Pancreas (tissue), 10 donors: ENCODE measurements around the gene PLA2G4D. TPM values are rescaled to one million over a fixed set of nuclear protein-coding genes. Genes with fewer than 3 reads are reported as not detected.

Experiments
- ATAC-seq, 4 donors: fragments of 200-7000 bp; cut with Tn5 transposase; one replicate each; pipeline versions ENCODE4 v1.8.0 to v1.9.1; 2020; ENCODE audit warnings: mild to moderate bottlenecking in 4 of 4, moderate library complexity in 4 of 4
- DNase-seq, 6 donors: peaks; one replicate each; pipeline ENCODE4 v3.0.0-alpha.2; 2020
- FAIRE-seq: peaks from 2 replicates; lab custom pipeline; 2012; peaks lifted over from hg19 to GRCh38; lab: Jason Lieb, UNC
- H3K27ac ChIP-seq, 4 donors: fragments of 200-600 bp; sonication (generic); 1 replicate in 3 of 4; 2 replicates in 1 of 4; pipeline versions ENCODE4 v1.5.0 to v1.8.0; 2020
- H3K27me3 ChIP-seq, 4 donors: fragments of 200-600 bp; one replicate each; pipeline ENCODE4 v1.8.0; 2021
- H3K36me3 ChIP-seq, 3 donors: fragments of 200-600 bp; sonication (generic) in 1 of 3; one replicate each; pipeline versions ENCODE4 v1.5.0 to v1.8.0; 2020 to 2021
- H3K4me1 ChIP-seq, 3 donors: fragments of 200-600 bp; one replicate each; pipeline ENCODE4 v1.8.0; 2021
- H3K4me3 ChIP-seq, 4 donors: fragments of 200-600 bp; sonication (generic) in 2 of 4; one replicate each; pipeline versions ENCODE4 v1.5.0 to v1.8.0; 2020 to 2021
- H3K9me3 ChIP-seq, 4 donors: fragments of 200-600 bp; one replicate each; pipeline ENCODE4 v1.8.0; 2021
- CTCF ChIP-seq, 4 donors: fragments of 200-600 bp; sonication (generic) in 3 of 4; IDR thresholded peaks; one replicate each; pipeline versions ENCODE4 v1.5.0 to v1.8.0; 2021; ENCODE audit warnings: antibody characterized with exemption in 4 of 4
- WGBS, 2 donors: extraction: QIAGEN DNeasy Blood & Tissue Kit; methylation state at CpG; one replicate each; pipeline ENCODE4 v1.1.7; 2013; 5-methylcytosine and 5-hydroxymethylcytosine counted together
- intact Hi-C, 3 donors: fragments of 100-400 bp; cut with DNase I; formaldehyde crosslinking; loops; one replicate each; pipeline versions ENCODE4 v1.11.1 to v1.14.2; 2022
- polyA plus RNA-seq, 2 donors: library from polyadenylated mRNA; stranded (reverse); fragments of 200-250 nt; gene quantifications; one replicate each; pipeline ENCODE4 v1.2.3, GENCODE V29; 2013
- total RNA-seq, 6 donors: library from RNA; stranded (reverse); fragmentation: NEBNext Ultra II Directional in 4 of 6; extraction: Animal tissue kit (Norgen Biotek cat#: 25700) in 4 of 6; gene quantifications; one replicate each; pipeline versions ENCODE4 v1.2.1 to v1.2.4, GENCODE V29; 2021 to 2023
- donor health status: healthy with polysubstance abuse.
- donor health status: DM: no; HTN: no; CAD: no; lungs with moderate emphysema.
- donor health status: DM: no; HTN: no; CAD: no.
- donor health status: control.
- donor health status: control.
- donor health status: Bipolar disorder and iron deficiency.
- donor health status: DM: yes; HTN: yes; CAD: no.
- donor health status: DM: no; HTN: no; CAD: no.
- donor health status: DM: no; HTN: no; CAD: no.
- donor health status: DM: yes; HTN: yes; CAD: no.

The PLA2G4D gene
- total and polyA plus RNA-seq, 8 donors = 0.04 to 0.31 (median 0.07) TPM; not detected in 4

- no peak overlapping the region for H3K4me3 ChIP-seq
- WGBS, 2 donors = 45 to 49% methylated on average over 11 of the region's 11 CpGs
- FAIRE-seq (no peak), DNase-seq (no peak), ATAC-seq (peak in 3 of 4 donors; percentile 68 to 73 (median 69))
- no peaks in the 10 kb centered on the region for H3K9me3 ChIP-seq
- H3K36me3 ChIP-seq = no peaks in the 10 kb centered on the region
- intact Hi-C loops = loop anchor here in 2 of 3 donors (5.0 to 10.0 kb wide), 3 partner anchors 143 to 1500 kb away; no protein-coding TSS in a partner anchor
- no peaks in the 10 kb centered on the region for H3K4me1 ChIP-seq
- TF ChIP-seq CTCF (IDR thresholded peaks at IDR 0.05) = peak in 3 of 4 donors; percentile 24 to 42 (median 27)
- no peak overlapping the region for H3K27ac ChIP-seq
- no peaks in the 10 kb centered on the region for H3K27me3 ChIP-seq
These were observed 43.3 kb upstream of the PLA2G4D start for GRCh38 chr15:42137461-42138261.

- FAIRE-seq (no peak), ATAC-seq (no peak), DNase-seq (no peak)
- Histone ChIP-seq H3K36me3 (no peaks in the 10 kb centered on the region), H3K27ac (no peak overlapping the region), H3K4me1 (no peaks in the 10 kb centered on the region), H3K27me3 (no peaks in the 10 kb centered on the region), H3K9me3 (no peaks in the 10 kb centered on the region), H3K4me3 (no peak overlapping the region)
- intact Hi-C loops = loop anchor here in 2 of 3 donors (5.0 to 10.0 kb wide), 3 partner anchors 142 to 1499 kb away; no protein-coding TSS in a partner anchor
- no peak for TF ChIP-seq CTCF (IDR thresholded peaks at IDR 0.05)
- WGBS, 2 donors = 70 to 74% methylated on average over 11 of the region's 11 CpGs
These were observed 42.2 kb upstream of the PLA2G4D start for GRCh38 chr15:42136513-42136912.

GRCh38 chr15:42135351-42135750 lies 41.0 kb upstream of the PLA2G4D start:
- no peaks in the 10 kb centered on the region for H3K27me3 ChIP-seq
- H3K27ac ChIP-seq = no peak overlapping the region
- no peak for TF ChIP-seq CTCF (IDR thresholded peaks at IDR 0.05)
- intact Hi-C loops = loop anchor here in 2 of 3 donors (5.0 to 10.0 kb wide), 3 partner anchors 141 to 1498 kb away; no protein-coding TSS in a partner anchor
- no peak overlapping the region for H3K4me3 ChIP-seq
- ATAC-seq (no peak), FAIRE-seq (no peak), DNase-seq (no peak)
- no peaks in the 10 kb centered on the region for H3K4me1 ChIP-seq
- 78 to 92% methylated on average over 1 of the region's 1 CpG for WGBS, 2 donors
- no peaks in the 10 kb centered on the region for H3K9me3 ChIP-seq
- H3K36me3 ChIP-seq = no peaks in the 10 kb centered on the region

GRCh38 chr15:42134617-42135245 lies 40.4 kb upstream of the PLA2G4D start:
- Histone ChIP-seq H3K9me3 (no peaks in the 10 kb centered on the region), H3K27ac (no peak overlapping the region), H3K4me1 (no peaks in the 10 kb centered on the region), H3K4me3 (no peak overlapping the region), H3K36me3 (no peaks in the 10 kb centered on the region), H3K27me3 (no peaks in the 10 kb centered on the region)
- intact Hi-C loops = loop anchor here in 2 of 3 donors (5.0 to 10.0 kb wide), 4 partner anchors 67 to 1497 kb away; no protein-coding TSS in a partner anchor
- TF ChIP-seq CTCF (IDR thresholded peaks at IDR 0.05) = no peak
- no peak for ATAC-seq
- no peak for FAIRE-seq
- DNase-seq = no peak
- WGBS, 2 donors = 55 to 65% methylated on average over 6 of the region's 6 CpGs
